ENCODE results near the gene FGF19. TPM values are rescaled to one million over a fixed set of nuclear protein-coding genes. Genes with fewer than 3 reads are reported as not detected.

FGF19 gene
- total RNA-seq, 4 donors from 2014 or later = not detected

GRCh38 chr11:69705351-69705811, 1.6 kb upstream of the FGF19 start:
- no peak overlapping the region for H3K4me3 ChIP-seq
- WGBS, 2 donors = 49 to 61% methylated on average over 13 to 16 of the region's 18 CpGs
- intact Hi-C loops (cut with DNase I) = loop anchor here (10.0 kb wide), 1 partner anchor 179 kb away; no protein-coding TSS in a partner anchor
- no peak overlapping the region for H3K27ac ChIP-seq
- peaks cover 22 to 92% (median 26%) of the 10 kb centered on the region in 4 donors for H3K27me3 ChIP-seq
- TF ChIP-seq POLR2A (IDR thresholded peaks at IDR 0.05) (no peak), CTCF (IDR thresholded peaks at IDR 0.05) (no peak)
- H3K9me3 ChIP-seq = no peaks in the 10 kb centered on the region
- no peaks in the 10 kb centered on the region for H3K36me3 ChIP-seq
- no peak for DNase-seq
- peaks cover 9 to 52% (median 16%) of the 10 kb centered on the region in 3 donors for H3K4me1 ChIP-seq

GRCh38 chr11:69704508-69705253, 859 bp upstream of the FGF19 start:
- Histone ChIP-seq H3K4me1 (peaks cover 9 to 52% (median 16%) of the 10 kb centered on the region in 3 donors), H3K9me3 (no peaks in the 10 kb centered on the region), H3K4me3 (peak overlapping the region in 2 of 4 donors; percentile 24 to 51), H3K27ac (no peak overlapping the region), H3K36me3 (no peaks in the 10 kb centered on the region), H3K27me3 (peaks cover 22 to 91% (median 26%) of the 10 kb centered on the region in 4 donors)
- DNase-seq = no peak
- peak in 4 of 6 experiments; percentile 12 to 49 (median 25) for TF ChIP-seq CTCF (IDR thresholded peaks at IDR 0.05)
- TF ChIP-seq POLR2A (IDR thresholded peaks at IDR 0.05) = no peak
- WGBS, 2 donors = 20% methylated on average over 7 to 23 of the region's 63 CpGs
- intact Hi-C loops (cut with DNase I) = loop anchor here (10.0 kb wide), 1 partner anchor 180 kb away; no protein-coding TSS in a partner anchor

GRCh38 chr11:69703453-69703767, 412 bp downstream of the FGF19 start:
- Histone ChIP-seq H3K9me3 (no peaks in the 10 kb centered on the region), H3K36me3 (no peaks in the 10 kb centered on the region), H3K27ac (no peak overlapping the region), H3K4me1 (peaks cover 9 to 52% (median 16%) of the 10 kb centered on the region in 3 donors), H3K4me3 (peak overlapping the region in 1 of 4 donors; percentile 51), H3K27me3 (peaks cover 22 to 92% (median 26%) of the 10 kb centered on the region in 4 donors)
- TF ChIP-seq CTCF (IDR thresholded peaks at IDR 0.05) (no peak), POLR2A (IDR thresholded peaks at IDR 0.05) (no peak)
- DNase-seq = no peak
- 5% methylated on average over 4 of the region's 34 CpGs; no CpG with 5 or more reads in 1 of the 2 donors for WGBS, 2 donors
- intact Hi-C loops (cut with DNase I) = loop anchor here (10.0 kb wide), 1 partner anchor 181 kb away; no protein-coding TSS in a partner anchor

- Histone ChIP-seq H3K27me3 (peaks cover 22 to 94% (median 26%) of the 10 kb centered on the region in 4 donors), H3K36me3 (no peaks in the 10 kb centered on the region), H3K4me3 (no peak overlapping the region), H3K4me1 (peaks cover 9 to 52% (median 16%) of the 10 kb centered on the region in 3 donors), H3K9me3 (no peaks in the 10 kb centered on the region), H3K27ac (no peak overlapping the region)
- intact Hi-C loops (cut with DNase I) = loop anchor here (10.0 kb wide), 1 partner anchor 182 kb away; no protein-coding TSS in a partner anchor
- WGBS, 2 donors = 21 to 33% methylated on average over 9 to 12 of the region's 45 CpGs
- no peak for TF ChIP-seq POLR2A (IDR thresholded peaks at IDR 0.05)
- DNase-seq = no peak
These were observed 911 bp downstream of the FGF19 start for GRCh38 chr11:69702769-69703452.

GRCh38 chr11:69702239-69702691, 1.6 kb downstream of the FGF19 start:
- H3K36me3 ChIP-seq = no peaks in the 10 kb centered on the region
- DNase-seq = no peak
- H3K4me1 ChIP-seq = peaks cover 9 to 49% (median 16%) of the 10 kb centered on the region in 3 donors
- intact Hi-C loops (cut with DNase I) = loop anchor here (10.0 kb wide), 1 partner anchor 183 kb away; no protein-coding TSS in a partner anchor
- TF ChIP-seq POLR2A (IDR thresholded peaks at IDR 0.05) (no peak), CTCF (IDR thresholded peaks at IDR 0.05) (no peak)
- 15% methylated on average over 5 of the region's 35 CpGs; no CpG with 5 or more reads in 1 of the 2 donors for WGBS, 2 donors
- H3K9me3 ChIP-seq = no peaks in the 10 kb centered on the region
- no peak overlapping the region for H3K4me3 ChIP-seq
- H3K27ac ChIP-seq = no peak overlapping the region
- peaks cover 22 to 97% (median 26%) of the 10 kb centered on the region in 4 donors for H3K27me3 ChIP-seq
